DOHH2 (cell line): ENCODE data around the gene MYO9A.

Experiments
- EZH2phosphoT487 ChIP-seq: fragments of 200-600 bp; sonication (generic); IDR thresholded peaks from 2 replicates; pipeline ENCODE4 v1.6.1; 2017; ENCODE audit warnings: borderline replicate concordance, mild to moderate bottlenecking, antibody characterized with exemption, low read length, moderate library complexity, mixed read lengths
- TF ChIP-seq, protein P1 (sequence below): fragments of 200-600 bp; sonication (generic); IDR thresholded peaks from one replicate; pipeline ENCODE4 v1.5.1; 2014; ENCODE audit warnings: antibody characterized with exemption, mild to moderate bottlenecking, low read depth, low read length; ENCODE audit not compliant: poor library complexity, severe bottlenecking

DNA sequence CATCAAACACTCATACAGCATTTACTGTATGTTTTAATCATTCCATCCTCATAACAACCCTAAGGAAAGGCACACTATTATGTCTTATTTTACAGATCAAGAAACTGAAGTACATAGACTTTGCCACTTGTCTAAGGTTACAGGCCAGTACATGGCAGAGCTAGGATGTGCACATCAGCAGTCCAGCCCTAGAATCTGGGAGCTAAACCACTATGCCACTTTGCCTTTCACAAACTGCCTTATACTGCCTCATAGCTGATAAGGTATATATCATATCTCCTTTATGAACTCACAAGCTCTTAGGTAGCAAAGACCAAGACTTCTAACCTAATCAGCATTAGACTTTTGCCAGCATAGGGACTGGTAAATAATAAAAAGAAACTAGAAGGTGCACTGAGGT is 49.1 kb downstream of the MYO9A start:
- TF ChIP-seq, protein P1, sequence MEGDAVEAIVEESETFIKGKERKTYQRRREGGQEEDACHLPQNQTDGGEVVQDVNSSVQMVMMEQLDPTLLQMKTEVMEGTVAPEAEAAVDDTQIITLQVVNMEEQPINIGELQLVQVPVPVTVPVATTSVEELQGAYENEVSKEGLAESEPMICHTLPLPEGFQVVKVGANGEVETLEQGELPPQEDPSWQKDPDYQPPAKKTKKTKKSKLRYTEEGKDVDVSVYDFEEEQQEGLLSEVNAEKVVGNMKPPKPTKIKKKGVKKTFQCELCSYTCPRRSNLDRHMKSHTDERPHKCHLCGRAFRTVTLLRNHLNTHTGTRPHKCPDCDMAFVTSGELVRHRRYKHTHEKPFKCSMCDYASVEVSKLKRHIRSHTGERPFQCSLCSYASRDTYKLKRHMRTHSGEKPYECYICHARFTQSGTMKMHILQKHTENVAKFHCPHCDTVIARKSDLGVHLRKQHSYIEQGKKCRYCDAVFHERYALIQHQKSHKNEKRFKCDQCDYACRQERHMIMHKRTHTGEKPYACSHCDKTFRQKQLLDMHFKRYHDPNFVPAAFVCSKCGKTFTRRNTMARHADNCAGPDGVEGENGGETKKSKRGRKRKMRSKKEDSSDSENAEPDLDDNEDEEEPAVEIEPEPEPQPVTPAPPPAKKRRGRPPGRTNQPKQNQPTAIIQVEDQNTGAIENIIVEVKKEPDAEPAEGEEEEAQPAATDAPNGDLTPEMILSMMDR: no peak
- no peak for TF ChIP-seq EZH2phosphoT487
